Left renal pelvis (tissue), 4 donors: ENCODE results near the gene NKX2-3. TPM values are rescaled to one million over a fixed set of nuclear protein-coding genes. Genes with fewer than 3 reads are reported as not detected.

ENCODE experiments used
- DNase-seq, 4 donors: peaks; one replicate each; pipeline ENCODE4 v3.0.0-alpha.2; 2013; ENCODE audit warnings: low read depth in 4 of 4, low spot score in 3 of 4
- polyA plus RNA-seq, 4 donors: library from polyadenylated mRNA; unstranded; fragments of 120-200 nt; gene quantifications; one replicate each; pipeline ENCODE4 v1.2.1, GENCODE V29; 2013; ENCODE audit not compliant: insufficient read length in 4 of 4

Gene NKX2-3
- polyA plus RNA-seq, 4 donors: not detected

DNA sequence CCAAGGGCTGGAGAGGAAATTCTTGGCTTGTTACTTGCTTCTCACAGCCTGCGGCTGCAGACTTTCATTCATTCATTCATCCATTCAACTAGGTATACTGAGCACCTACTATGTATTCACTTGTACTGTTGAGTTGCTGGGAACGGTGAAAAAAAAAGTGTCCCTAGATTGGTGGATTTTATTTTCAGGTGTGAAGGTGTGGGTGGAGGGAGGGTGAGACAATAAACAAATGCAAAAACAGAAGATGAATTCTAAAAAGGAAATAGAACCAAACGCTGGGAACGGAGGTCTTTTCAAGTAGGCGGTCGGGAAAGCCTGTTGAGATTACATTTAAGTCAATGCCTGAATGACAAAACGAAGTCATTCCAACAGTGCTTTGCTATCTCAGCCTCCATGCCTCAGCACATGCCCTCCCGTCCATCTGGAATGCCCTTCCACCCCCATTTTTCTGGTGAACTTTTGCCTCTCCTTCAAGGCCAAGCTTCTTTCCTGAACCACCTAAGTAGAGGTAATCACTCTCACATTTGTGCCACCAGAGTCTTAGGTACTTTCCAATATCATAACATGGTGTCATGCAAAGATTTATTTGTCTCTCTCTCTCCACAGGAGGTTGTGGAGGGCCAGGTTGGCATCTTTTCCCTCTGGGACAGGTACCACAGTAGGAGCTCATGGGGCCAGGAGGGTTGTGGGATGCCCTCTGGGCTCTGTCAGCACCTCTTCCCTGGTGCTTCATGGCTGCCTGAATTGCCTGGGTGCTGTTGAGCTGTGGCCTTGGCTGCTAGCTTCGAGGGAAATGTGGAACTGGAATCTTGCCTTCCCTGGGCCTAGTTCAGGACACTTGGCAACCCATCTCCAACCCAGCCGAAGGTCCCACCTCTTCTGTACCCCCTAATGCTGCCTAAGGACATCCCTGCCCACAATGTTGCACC is 5.5 kb downstream of the NKX2-3 start:
- DNase-seq: no peak

DNA sequence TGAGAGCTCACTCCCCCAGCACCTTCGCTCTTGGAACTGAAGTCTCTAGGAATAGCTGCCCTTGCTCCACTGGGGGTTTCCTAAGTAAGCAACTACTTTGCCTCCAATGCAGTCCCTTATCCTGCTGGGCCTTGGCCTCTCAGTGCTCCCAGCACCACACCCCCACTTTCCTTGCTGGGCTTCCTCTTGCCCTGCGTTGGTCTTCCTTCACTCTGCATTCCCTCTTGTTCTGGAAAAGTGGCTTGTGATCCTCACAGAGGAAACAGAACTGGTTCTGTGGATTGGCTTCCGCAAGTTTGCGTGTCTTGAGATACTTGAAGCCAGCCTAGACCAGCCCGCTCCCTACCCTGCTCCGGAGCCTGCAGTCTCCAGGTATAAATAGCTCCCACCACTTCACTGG is 6.4 kb downstream of the NKX2-3 start:
- DNase-seq: no peak

DNA sequence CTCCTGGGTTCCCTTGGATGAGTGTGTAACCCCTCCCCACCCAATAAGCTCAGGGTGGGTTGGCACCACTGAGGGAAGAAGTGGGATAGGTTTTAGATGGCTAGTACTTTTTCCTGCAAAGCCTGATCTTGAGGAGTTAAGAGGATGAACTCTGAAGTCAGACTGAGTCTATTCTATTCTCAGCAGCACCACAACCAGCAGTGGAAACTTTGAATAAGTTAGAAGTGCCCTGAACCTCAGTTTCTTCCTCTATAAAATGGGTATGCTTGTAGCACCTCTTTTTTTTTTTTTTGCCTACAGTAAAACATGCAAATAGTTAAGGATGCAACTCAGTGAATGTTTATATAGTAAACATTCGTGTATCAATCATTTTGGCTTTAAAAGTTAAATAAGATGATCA is 7.1 kb downstream of the NKX2-3 start:
- DNase-seq: no peak

DNA sequence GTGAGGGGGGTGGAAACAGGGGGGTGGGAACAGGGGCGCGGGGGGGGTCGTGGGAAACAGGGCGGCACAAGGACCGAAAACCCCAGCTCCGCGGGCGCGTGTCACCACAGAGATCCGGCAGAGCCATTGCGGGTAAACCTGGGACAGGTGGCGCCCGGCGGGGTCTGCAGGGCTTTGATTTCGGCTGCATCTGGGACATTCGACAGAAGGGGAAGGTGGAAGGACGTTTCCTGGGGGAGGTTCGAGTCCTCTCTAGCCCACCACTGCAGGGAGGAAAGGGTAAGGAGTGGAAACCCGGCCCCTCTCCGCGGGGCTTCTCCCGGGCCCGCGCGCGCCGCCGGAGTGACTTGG is 7.5 kb downstream of the NKX2-3 start:
- no peak for DNase-seq

DNA sequence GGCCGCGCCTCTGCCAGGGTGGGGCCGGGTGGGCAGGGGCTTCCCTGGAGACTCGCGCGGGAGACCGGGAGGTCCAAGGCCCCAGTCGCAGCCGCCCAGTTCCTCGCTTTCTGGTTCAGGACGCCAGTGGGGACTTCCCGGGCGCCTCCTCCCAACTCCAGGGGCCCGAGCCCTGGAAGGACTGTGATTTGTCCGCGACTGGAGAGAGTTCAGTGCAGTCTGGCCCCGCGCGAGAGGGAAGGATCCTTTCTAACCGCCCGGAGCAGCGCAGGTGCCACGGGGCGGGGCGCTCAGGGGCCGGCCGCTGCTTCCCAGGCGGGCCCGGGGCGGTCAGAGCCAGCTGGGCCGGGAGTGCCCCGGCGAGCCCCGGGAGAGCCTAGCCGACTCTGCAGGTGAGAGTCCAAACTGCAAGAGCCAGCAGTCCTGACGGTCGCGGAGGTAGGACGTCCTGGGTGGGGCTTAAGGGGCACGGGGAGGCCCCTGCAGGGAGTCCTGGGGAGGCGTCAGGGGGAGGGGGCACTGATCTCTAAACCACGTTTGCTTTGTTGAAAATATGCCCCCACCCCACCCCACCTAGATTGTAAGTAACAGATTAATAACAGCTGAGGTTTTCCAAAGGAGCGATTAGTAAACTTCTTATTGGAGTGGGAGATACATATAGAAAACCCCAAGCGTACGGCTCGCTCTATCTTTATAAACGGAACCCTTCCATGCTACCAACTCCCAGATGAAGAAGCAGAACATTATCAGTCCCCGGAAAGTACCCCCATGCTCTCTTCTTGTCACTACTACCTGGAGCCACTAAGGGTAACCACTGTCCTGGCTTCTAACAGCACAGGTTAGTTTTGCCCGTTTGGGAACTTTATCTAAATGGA is 8.2 kb downstream of the NKX2-3 start:
- DNase-seq: no peak

DNA sequence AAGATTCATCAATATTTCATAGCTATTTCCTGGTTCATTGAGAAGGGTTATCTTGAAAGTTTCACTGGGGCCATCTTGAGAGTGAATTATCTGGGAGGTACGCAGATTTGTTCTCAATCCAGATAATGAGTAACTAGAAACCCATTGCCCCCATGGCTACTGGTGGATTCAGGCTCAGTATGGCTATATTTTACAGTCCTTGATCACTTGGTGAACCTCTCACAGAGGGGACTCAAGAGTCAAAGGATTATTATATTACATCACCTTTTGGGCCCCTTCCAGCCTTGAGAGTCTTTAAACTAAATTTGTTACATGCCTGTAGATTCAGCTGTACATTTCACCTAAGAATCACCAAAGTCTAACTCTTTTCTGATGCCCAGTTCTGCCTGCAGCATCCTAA is 11.6 kb downstream of the NKX2-3 start:
- no peak for DNase-seq

DNA sequence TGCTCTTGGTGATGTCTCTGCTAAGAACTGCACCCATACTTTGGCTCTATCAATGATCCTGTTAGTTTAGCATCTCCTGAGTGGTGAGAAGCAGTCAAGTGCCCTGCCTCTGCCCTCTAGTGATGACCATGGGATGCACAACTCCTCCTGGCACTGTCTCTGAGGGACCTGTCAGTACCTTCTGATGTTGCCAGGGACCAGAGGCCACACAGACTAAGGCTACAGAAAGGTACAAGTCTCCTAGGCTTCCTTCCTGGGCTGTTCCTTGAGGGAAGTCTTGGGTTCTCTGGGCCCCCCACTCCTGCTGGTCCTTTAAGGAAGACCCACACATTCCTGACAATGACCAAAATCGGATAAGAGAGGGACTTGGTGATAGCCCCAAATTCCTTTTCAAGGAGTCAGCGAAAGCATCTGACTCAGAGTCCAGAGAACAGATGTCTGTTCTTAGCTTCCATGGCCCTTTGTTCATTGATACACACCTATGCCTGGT is 15.3 kb downstream of the NKX2-3 start:
- DNase-seq: no peak

DNA sequence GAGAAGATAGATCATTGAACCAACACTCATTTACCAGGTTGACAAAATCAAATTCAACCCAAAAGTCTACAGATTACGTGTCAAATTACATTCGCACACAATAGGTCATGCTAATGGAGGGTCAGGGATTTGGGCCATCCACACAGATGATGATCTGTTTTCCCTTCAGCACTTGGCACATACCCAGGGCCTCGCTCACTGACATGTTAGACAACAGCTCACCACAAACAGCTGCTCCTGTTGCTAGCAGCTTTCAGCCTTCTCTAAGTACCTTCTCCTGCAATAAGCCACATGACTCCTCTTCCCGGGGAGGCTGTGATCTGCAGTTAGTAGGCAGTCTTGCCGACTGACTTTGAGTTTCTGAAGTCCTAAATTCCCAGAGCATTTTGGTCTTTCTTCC is 18.4 kb downstream of the NKX2-3 start:
- DNase-seq: no peak

DNA sequence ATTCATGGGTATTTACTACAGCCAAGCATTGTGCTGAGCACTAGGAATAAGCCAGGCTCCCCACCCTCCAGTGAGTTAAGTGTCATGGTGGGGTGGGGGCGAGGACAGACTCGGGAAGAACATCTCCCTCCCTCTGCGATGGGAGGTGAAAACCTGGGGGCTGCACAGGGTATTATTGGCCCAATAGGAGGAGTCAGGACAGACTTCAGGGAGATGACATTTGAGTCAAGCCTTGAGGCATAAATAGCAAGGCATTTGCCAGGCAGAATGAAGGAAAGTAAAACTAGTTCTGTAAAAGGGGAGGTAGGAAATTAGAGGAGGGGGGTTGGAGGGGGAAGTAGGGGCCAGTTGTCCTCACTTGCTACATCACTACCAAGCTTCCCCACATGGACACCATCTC is 18.9 kb downstream of the NKX2-3 start:
- no peak for DNase-seq

DNA sequence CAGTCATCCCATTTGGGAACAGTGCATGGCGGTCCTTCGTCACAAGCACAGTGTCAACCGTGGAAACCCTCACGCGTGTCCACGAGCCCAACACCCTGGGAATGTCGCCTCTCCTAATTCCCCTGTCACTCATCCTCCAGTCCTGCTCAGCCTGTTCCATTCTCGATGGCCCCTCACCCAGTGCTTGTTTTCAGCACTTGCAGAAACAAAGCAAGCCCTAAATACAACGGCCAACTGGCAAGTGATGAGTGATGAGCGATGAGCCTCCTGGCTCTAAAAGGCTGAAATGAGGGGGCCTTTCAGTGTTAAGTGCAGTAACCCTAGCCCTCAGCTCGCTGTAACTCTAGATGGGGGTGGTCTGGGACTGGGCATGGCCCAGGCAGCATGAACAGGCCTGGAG is 22.6 kb downstream of the NKX2-3 start:
- no peak for DNase-seq

DNA sequence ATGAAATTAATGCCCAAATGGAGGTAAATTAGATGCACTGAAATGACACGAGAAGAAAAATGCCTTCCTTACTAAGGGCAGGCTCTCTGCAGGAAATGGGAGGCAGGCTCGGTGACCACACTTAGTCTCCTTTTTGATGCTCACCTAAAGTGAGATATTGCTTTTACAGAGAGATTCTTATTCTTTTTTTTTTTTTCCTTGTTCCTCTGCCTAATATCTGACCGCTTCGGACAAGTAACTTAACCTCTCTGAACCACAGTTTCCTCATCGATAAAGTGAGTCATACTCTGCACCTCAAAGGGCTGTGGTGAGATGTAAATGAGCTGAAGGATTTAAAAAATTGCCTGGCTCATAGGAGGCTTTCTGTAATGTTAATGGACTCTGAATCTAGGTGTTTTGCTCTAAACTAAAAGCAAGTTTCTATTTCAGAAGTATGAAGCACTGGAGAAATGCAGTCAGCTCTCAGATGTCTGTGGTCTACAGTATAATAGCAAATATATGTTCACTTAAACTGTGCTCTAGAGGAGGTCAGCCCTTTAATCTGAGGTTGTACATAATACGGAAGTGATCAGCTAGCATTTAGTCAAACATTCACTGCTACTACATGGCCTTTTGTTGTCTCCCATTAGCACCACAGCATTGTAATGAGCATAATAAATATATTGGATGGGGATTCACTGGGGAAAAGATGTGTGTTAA is 23.2 kb downstream of the NKX2-3 start:
- DNase-seq: no peak

DNA sequence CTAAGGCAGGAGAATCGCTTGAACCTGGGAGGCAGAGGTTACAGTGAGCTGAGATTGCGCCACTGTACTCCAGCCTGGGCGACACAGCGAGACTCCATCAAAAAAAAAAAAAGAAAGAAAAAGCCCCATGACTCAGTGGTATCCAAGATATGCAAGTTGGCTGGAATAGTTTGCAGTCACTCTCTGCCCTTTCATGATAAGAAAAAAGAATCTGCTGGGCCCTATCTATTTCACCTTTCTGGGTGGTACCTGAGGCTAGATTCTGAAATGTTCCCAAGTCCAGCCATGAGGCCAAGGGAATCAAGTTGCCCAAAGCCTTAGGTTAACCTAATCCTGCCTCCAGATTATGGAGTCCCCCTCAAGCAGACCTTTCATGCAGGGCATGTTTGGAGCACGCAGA is 24.3 kb downstream of the NKX2-3 start:
- no peak for DNase-seq

DNA sequence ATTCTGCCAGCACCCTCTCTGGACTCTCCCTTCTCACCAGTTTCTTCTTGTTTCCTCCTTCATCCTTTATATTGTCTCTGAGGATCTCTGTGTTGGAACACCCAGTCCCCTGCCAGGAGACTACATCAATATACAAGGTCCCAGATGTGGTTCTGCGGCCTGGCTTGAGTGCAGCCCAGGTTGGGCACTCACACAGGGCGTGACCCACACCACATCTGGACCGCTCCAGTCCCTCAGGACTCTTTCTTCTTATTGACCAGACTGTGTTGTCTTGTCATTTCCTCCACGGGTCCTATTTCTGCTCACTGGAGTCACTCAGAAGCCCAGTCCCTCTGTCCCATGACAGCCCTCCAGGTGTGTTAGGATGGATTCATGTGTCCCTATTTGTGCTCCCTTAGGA is 26.0 kb downstream of the NKX2-3 start:
- no peak for DNase-seq

DNA sequence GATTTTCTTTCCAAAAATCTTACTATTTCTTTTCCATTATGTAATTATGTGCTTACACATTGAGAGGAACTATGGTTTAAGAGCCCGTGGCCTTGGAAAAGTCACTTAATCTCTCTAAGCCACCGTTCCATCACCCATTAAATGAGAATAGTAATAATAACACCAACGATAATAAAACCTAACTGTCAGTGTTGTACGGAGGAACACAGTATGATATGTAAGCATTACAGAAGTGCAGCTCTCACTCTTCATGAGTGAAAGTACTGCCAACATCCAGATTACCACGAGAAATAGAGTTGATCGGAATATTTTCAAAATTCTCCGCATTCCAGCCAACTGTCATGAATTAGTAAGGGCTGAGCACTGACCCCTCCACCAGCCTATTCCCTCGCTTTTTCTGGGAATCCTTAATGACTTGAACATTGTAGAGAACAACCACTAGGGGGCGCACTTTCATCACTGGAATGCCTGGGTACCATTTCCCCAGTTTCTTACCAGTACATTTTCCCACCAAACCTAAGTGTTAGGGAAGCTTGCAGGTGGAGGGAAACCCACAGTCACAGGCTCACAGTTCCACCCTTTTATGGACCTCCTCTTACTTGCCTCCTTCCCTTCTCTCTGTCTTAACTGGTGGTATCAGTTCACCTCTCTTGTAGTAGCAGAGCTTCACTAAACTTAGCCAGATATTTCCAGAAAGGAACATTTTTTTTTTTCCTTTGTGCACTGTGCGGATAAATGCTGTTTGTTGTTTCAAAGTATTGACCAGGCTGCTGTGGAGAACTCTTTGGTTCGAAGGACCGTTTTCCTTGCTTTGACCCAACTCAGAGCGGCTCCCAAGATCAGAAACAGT is 27.8 kb downstream of the NKX2-3 start:
- no peak for DNase-seq

DNA sequence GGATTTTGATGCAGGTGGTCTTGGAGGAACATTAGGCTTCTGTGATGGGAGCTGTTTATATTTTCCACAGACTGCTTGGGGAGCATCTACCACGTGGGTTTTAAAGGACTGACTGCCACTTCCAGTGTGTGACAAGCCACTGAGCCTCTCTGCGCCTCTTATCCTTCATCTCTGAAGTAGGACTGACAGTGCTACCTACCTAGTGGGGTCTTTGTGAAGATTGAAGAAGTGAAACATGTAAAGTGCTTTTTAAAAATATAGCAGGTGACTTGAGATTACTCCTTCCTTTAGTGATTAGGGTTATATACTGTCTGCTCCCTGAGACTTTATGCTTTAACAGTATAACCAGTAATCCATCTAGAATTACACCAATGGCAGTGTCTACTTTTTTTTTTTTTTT is 29.9 kb downstream of the NKX2-3 start:
- no peak for DNase-seq

DNA sequence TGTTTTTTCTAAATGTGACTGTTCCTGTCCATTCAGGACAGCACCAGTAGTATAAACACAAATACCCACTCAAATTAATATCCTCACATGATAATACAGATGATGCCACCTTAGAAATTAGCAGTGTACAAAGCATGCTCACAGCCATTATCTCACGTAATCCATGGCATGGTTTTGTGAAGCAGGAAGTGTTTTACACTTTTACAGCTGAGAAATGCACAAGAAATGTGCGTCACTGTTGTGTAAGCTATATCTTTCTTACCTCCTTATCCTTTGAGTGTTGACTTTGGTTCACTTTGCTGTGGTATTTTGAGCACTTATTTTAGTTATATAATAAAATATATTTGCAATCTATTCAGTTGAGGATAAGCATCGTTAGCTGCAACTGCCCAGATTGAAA is 31.6 kb downstream of the NKX2-3 start:
- DNase-seq: no peak

DNA sequence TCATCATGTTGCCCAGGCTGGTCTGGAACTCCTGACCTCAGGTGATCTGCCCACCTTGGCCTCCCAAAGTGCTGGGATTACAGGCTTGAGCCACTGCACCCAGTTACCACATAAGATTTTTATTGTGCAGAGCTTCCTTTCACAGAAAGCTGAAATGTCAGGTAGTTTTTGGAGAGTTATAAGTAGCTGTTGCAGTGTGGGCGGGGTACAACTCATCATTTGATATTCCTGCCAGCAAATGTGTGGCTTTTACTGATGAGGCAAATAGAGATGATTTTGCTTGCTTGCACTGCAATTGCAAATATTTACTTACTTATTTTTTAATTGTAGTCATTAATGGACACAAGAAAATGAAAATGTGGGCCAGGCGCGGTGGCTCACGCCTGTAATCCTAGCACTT is 32.4 kb downstream of the NKX2-3 start:
- DNase-seq: no peak

DNA sequence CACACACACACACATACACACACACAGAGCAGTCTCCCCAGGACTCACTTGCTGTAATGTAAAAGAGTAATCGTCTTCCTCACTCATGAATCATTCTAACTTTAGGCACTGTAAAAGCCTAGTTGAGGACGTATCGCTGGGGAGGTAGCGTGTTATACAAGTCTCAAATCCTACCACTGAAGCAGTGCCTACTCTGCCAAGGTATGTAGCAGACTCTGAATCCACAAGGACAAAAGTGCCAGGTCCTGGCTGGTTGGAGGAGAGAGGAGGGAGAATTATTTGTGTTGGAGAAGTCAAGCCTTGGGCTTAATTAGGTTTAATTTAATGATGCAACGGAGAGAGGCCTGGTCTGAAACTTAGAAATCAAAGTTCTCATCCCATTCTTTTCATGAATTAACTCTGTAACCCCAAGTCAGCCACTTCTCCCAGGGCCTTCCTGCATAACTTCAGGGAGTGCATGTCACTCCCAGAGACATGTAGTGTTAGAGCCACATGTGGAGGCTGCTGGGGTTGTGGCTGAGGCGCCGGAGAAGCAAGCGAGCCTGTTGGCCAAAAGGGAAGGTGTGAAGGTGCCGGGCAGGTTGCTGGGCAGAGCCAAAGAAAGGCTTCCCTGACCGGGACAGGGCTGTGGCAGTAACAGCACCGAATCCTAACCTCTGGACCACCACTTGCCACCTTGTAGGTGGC is 36.7 kb downstream of the NKX2-3 start:
- DNase-seq: no peak

DNA sequence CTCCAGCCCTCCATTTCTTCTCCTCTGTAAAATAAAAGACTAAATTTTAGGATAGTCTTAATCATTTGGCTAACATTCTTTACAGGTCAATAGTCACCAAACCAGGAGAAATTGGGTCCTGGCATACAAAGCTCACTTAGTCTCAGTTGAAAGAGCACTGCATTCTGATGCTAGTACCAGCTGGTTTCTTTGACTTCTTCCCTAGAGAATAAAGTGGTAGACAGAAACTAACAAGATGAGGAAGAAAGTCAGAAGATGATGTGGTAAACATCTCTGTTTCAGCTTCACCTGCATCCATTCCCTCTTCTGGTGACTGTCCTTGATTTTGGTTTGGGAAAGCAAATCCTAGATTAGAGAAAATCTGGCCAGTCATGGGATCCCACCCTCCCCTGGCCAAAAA is 37.2 kb downstream of the NKX2-3 start:
- DNase-seq: no peak

DNA sequence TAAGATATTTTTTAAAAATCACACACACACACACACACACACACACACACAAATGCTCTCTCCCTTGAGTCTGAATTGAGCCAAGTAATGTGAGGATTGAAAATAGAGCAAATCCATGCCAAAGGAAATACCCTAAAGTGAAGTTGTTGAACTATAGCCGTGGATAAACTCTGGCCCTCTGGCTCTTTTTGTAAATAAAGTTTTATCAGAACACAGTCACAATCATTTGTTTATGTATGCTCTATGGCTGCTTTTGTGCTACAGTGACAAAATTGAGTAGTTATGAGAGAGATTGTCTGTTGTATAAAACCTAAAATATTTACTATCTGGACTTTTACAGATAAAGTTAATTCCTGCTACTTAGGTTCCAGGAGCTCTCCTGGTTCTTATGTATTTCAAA is 39.1 kb downstream of the NKX2-3 start:
- no peak for DNase-seq
